ENCODE data around the gene UBE2F. TPM values are rescaled to one million over a fixed set of nuclear protein-coding genes. Genes with fewer than 3 reads are reported as not detected.
A peak's percentile ranks its signal among the peaks of the same experiment; 100 is the strongest.

UBE2F gene, protein sequence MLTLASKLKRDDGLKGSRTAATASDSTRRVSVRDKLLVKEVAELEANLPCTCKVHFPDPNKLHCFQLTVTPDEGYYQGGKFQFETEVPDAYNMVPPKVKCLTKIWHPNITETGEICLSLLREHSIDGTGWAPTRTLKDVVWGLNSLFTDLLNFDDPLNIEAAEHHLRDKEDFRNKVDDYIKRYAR
- polyA plus RNA-seq (2013, experiment 1 of 2) = 56.2 TPM
- polyA plus RNA-seq (2013, experiment 2 of 2) = 61.5 TPM

DNA sequence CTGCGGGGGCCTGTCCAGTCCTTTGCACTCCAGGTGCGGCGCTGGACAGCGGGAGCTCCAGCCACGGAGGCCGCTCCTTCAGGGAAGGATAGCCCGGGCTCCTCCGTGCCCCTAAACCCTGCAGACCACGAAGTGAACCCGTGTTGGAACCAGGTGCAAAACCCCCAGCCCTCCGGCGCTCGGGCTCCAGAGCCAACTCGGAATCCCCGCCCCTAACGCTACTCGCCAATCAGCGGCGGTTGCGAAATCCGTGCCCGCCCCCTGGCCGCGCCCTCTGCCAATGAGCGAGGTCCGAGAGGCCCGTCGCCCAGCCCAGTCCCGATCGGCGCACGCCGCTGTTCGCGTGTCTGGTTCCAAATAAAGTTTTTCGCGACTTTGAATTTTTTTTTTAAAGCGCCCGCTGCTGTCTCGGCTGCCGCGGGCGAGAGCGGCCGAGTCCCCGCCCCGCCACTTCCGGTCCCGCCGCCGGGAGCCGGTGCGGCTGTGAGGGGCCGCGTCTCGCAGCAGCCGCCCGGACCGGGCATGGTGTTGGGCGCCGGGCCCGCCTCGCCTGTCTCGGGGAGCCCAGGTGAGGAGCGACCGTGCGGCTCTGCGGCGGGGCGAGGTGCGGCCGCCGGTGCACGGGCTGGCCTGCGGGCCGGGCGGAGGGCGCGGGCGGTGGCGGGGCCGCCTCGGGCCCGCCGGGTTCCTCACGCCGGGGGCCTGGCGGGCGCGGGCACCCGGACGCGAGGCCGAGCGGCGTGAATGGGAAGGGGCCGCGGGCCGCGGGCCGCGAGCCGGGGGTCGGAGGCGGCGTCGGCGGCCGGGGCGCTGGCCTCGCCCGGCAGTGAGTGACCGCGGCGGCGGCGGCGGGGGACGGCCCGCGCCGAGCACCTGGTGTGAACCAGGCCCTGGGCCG lies at the start of gene UBE2F:
TSS of gene UBE2F (plus strand) at position 450 of the 898 bp plus-strand sequence. CDS start 6,094 bp downstream, outside the sequence.
- H3K36me3 ChIP-seq (ENCODE audit: control insufficient read depth, insufficient read depth, low read length) = peaks cover 18% of the 10 kb centered on the region
- H3K4me3 ChIP-seq (ENCODE audit: extremely low read depth, insufficient read depth, low read length, poor library complexity, severe bottlenecking) = peak within 1 kb of the TSS; percentile 72
- H3K9me3 ChIP-seq (ENCODE audit: control insufficient read depth, low read length) = peaks cover 13% of the 10 kb centered on the region
- WGBS, 2 experiments (ENCODE audit: insufficient coverage in 2 of 2) = 0% methylated on average over 82 to 94 of the region's 123 CpGs
- peaks cover 7% of the 10 kb centered on the region for H3K4me1 ChIP-seq (ENCODE audit: control insufficient read depth, insufficient read depth, low read length, poor library complexity, severe bottlenecking)
- H3K27ac ChIP-seq (ENCODE audit: low read depth, low read length, severe bottlenecking) = no peak within 1 kb of the TSS

DNA sequence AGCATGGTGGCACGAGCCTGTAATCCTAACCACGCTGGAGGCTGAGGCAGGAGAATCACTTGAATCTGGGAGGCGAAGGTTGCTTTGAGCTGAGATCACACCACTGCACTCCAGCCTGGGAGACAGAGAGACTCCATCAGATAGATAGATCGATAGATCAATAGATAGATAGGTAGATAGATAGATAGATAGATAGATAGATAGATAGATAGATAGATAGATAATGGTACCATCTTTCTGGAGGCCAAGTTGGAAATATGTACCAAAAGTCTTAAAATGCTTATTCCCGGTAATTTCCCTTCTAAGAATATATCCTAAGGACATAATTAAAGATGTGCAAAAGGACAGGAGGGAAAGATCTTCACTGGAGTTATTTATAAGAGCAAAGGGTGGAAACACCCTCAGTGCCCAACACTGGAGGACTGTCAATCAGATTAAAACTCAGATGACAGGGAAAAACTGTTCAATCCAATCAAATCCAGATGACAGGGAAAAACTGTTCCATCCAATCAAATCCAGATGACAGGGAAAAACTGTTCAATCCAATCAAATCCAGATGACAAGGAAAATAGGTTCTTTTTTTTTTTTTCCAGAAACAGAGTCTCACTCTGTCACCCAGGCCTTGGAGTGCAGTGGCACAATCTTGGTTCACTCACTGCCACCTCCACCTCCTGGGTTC lies 49.0 kb upstream of the UBE2F start:
- Histone ChIP-seq H3K4me1 (ENCODE audit: control insufficient read depth, insufficient read depth, low read length, poor library complexity, severe bottlenecking) (no peaks in the 10 kb centered on the region), H3K9me3 (ENCODE audit: control insufficient read depth, low read length) (no peaks in the 10 kb centered on the region), H3K27ac (ENCODE audit: low read depth, low read length, severe bottlenecking) (no peak overlapping the region), H3K36me3 (ENCODE audit: control insufficient read depth, insufficient read depth, low read length) (no peaks in the 10 kb centered on the region), H3K4me3 (ENCODE audit: extremely low read depth, insufficient read depth, low read length, poor library complexity, severe bottlenecking) (no peak overlapping the region)
- WGBS, 2 experiments (ENCODE audit: insufficient coverage in 2 of 2) = 88 to 93% methylated on average over 3 to 4 of the region's 5 CpGs

GRCh38 chr2:237919593-237919992 lies 47.2 kb upstream of the UBE2F start:
- Histone ChIP-seq H3K27ac (ENCODE audit: low read depth, low read length, severe bottlenecking) (no peak overlapping the region), H3K4me1 (ENCODE audit: control insufficient read depth, insufficient read depth, low read length, poor library complexity, severe bottlenecking) (no peaks in the 10 kb centered on the region), H3K4me3 (ENCODE audit: extremely low read depth, insufficient read depth, low read length, poor library complexity, severe bottlenecking) (no peak overlapping the region), H3K9me3 (ENCODE audit: control insufficient read depth, low read length) (no peaks in the 10 kb centered on the region), H3K36me3 (ENCODE audit: control insufficient read depth, insufficient read depth, low read length) (no peaks in the 10 kb centered on the region)
- 79 to 80% methylated on average over 3 to 4 of the region's 6 CpGs for WGBS, 2 experiments (ENCODE audit: insufficient coverage in 2 of 2)

- Histone ChIP-seq H3K9me3 (ENCODE audit: control insufficient read depth, low read length) (no peaks in the 10 kb centered on the region), H3K4me1 (ENCODE audit: control insufficient read depth, insufficient read depth, low read length, poor library complexity, severe bottlenecking) (no peaks in the 10 kb centered on the region), H3K4me3 (ENCODE audit: extremely low read depth, insufficient read depth, low read length, poor library complexity, severe bottlenecking) (no peak overlapping the region), H3K36me3 (ENCODE audit: control insufficient read depth, insufficient read depth, low read length) (no peaks in the 10 kb centered on the region), H3K27ac (ENCODE audit: low read depth, low read length, severe bottlenecking) (no peak overlapping the region)
- WGBS, 2 experiments (ENCODE audit: insufficient coverage in 2 of 2) = 91 to 94% methylated on average over 13 to 14 of the region's 14 CpGs
Observed at GRCh38 chr2:237920673-237921072, 46.1 kb upstream of the UBE2F start.

GRCh38 chr2:237921967-237922492 lies 44.8 kb upstream of the UBE2F start:
- WGBS, 2 experiments (ENCODE audit: insufficient coverage in 2 of 2) = 92 to 98% methylated on average over 5 to 9 of the region's 10 CpGs
- Histone ChIP-seq H3K4me3 (ENCODE audit: extremely low read depth, insufficient read depth, low read length, poor library complexity, severe bottlenecking) (no peak overlapping the region), H3K36me3 (ENCODE audit: control insufficient read depth, insufficient read depth, low read length) (no peaks in the 10 kb centered on the region), H3K4me1 (ENCODE audit: control insufficient read depth, insufficient read depth, low read length, poor library complexity, severe bottlenecking) (no peaks in the 10 kb centered on the region), H3K27ac (ENCODE audit: low read depth, low read length, severe bottlenecking) (no peak overlapping the region), H3K9me3 (ENCODE audit: control insufficient read depth, low read length) (no peaks in the 10 kb centered on the region)

DNA sequence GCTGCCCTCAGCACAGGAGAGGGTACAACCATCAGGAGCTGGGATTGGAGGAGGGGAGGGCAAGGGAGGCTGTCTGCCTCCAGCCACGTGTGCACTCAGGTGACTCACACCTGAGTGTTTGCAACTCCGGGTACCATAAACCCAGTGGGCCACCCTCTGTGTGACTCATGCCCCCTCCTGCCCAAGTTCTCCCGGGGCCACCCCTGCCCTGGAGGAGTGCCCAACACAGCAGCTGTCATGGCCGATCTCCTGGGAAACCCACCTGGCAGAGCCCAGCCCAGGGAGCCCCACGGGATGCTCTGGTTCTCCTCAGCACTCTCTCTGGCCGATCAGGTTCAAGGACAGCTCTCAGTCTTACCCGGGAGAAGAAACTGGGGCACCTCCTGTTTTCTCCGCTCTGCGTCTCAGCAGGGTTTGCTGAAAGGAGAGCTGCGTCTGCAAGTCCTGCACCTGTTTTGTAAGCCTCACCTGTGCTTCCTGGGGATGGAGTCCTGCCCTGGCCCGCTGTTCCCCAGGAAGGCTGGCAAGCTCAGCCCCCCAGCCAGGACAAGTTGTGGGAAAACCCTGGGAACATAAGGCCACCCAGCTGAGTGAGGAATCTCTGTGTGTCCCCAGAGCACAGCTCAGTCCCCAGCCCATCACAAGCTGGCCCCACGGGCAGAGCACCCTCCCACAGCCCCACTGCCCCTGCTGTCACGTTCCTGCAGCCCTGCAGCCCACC lies 44.0 kb upstream of the UBE2F start:
- H3K36me3 ChIP-seq (ENCODE audit: control insufficient read depth, insufficient read depth, low read length) = no peaks in the 10 kb centered on the region
- H3K4me3 ChIP-seq (ENCODE audit: extremely low read depth, insufficient read depth, low read length, poor library complexity, severe bottlenecking) = no peak overlapping the region
- H3K4me1 ChIP-seq (ENCODE audit: control insufficient read depth, insufficient read depth, low read length, poor library complexity, severe bottlenecking) = no peaks in the 10 kb centered on the region
- H3K27ac ChIP-seq (ENCODE audit: low read depth, low read length, severe bottlenecking) = no peak overlapping the region
- no peaks in the 10 kb centered on the region for H3K9me3 ChIP-seq (ENCODE audit: control insufficient read depth, low read length)
- 74% methylated on average over 12 to 13 of the region's 13 CpGs for WGBS, 2 experiments (ENCODE audit: insufficient coverage in 2 of 2)

GRCh38 chr2:237923481-237924163 lies 43.2 kb upstream of the UBE2F start:
- H3K4me1 ChIP-seq (ENCODE audit: control insufficient read depth, insufficient read depth, low read length, poor library complexity, severe bottlenecking) = no peaks in the 10 kb centered on the region
- no peak overlapping the region for H3K4me3 ChIP-seq (ENCODE audit: extremely low read depth, insufficient read depth, low read length, poor library complexity, severe bottlenecking)
- no peak overlapping the region for H3K27ac ChIP-seq (ENCODE audit: low read depth, low read length, severe bottlenecking)
- no peaks in the 10 kb centered on the region for H3K36me3 ChIP-seq (ENCODE audit: control insufficient read depth, insufficient read depth, low read length)
- H3K9me3 ChIP-seq (ENCODE audit: control insufficient read depth, low read length) = no peaks in the 10 kb centered on the region
- WGBS, 2 experiments (ENCODE audit: insufficient coverage in 2 of 2) = 28 to 31% methylated on average over 31 of the region's 33 CpGs

GRCh38 chr2:237924164-237924534 lies 42.7 kb upstream of the UBE2F start:
- Histone ChIP-seq H3K4me1 (ENCODE audit: control insufficient read depth, insufficient read depth, low read length, poor library complexity, severe bottlenecking) (no peaks in the 10 kb centered on the region), H3K27ac (ENCODE audit: low read depth, low read length, severe bottlenecking) (no peak overlapping the region), H3K4me3 (ENCODE audit: extremely low read depth, insufficient read depth, low read length, poor library complexity, severe bottlenecking) (no peak overlapping the region), H3K9me3 (ENCODE audit: control insufficient read depth, low read length) (no peaks in the 10 kb centered on the region), H3K36me3 (ENCODE audit: control insufficient read depth, insufficient read depth, low read length) (no peaks in the 10 kb centered on the region)
- 94 to 95% methylated on average over 13 to 14 of the region's 14 CpGs for WGBS, 2 experiments (ENCODE audit: insufficient coverage in 2 of 2)

DNA sequence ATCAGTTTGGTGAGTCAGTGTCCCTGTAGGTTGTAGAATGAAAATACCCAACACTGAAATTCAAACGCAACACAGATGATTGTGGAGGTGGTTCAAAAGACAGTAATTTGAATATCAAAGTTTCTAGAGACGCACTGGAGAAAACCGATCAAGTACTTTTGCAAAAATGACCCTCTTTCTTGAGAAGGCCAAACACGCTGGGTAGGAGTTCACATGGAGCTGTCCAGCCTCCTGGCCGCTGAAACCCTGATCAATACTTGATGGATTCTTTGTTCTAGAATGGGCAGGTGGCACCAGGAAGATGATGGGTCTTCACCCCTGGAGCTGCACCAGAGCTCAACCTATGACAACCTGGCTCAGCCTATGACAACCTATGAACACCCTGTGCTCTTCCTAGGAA lies 39.7 kb upstream of the UBE2F start:
- Histone ChIP-seq H3K4me1 (ENCODE audit: control insufficient read depth, insufficient read depth, low read length, poor library complexity, severe bottlenecking) (no peaks in the 10 kb centered on the region), H3K36me3 (ENCODE audit: control insufficient read depth, insufficient read depth, low read length) (no peaks in the 10 kb centered on the region), H3K4me3 (ENCODE audit: extremely low read depth, insufficient read depth, low read length, poor library complexity, severe bottlenecking) (no peak overlapping the region), H3K9me3 (ENCODE audit: control insufficient read depth, low read length) (no peaks in the 10 kb centered on the region), H3K27ac (ENCODE audit: low read depth, low read length, severe bottlenecking) (no peak overlapping the region)
- WGBS, 2 experiments (ENCODE audit: insufficient coverage in 2 of 2) = 60 to 73% methylated on average over 4 to 5 of the region's 5 CpGs

DNA sequence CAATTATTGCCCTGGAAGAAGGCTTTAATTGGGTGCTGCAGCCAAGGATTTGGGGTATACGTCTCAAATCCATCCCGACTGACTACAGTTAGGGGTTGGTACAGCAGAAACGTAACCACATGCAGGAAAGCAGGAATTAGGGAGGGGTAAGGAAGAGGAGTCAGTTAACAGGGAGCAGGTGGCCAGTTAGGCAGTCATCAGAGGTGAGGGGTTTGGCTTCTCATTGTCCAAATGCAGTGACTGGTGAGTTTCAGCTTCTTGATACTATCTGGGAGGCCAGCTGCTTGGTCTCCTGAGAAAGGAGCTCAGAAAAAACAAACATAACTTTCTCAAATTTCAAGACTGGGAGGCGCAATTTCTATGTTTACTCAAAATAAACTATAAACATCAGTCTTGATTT lies 38.8 kb upstream of the UBE2F start:
- no peak overlapping the region for H3K4me3 ChIP-seq (ENCODE audit: extremely low read depth, insufficient read depth, low read length, poor library complexity, severe bottlenecking)
- H3K27ac ChIP-seq (ENCODE audit: low read depth, low read length, severe bottlenecking) = no peak overlapping the region
- WGBS, 2 experiments (ENCODE audit: insufficient coverage in 2 of 2) = 80 to 85% methylated on average over 2 to 3 of the region's 4 CpGs
- H3K36me3 ChIP-seq (ENCODE audit: control insufficient read depth, insufficient read depth, low read length) = no peaks in the 10 kb centered on the region
- no peaks in the 10 kb centered on the region for H3K9me3 ChIP-seq (ENCODE audit: control insufficient read depth, low read length)
- no peaks in the 10 kb centered on the region for H3K4me1 ChIP-seq (ENCODE audit: control insufficient read depth, insufficient read depth, low read length, poor library complexity, severe bottlenecking)
